NB4 (cell line): ENCODE data around the gene USP24.

Source experiments
- CTCF ChIP-seq: IDR thresholded peaks from one replicate; pipeline ENCODE4 v1.5.1; 2012; ENCODE audit warnings: low read depth, low read length
- MAX ChIP-seq: IDR thresholded peaks from 2 replicates; pipeline ENCODE4 v1.6.1; 2011; ENCODE audit warnings: low read depth, low read length
- MYC ChIP-seq: IDR thresholded peaks from 2 replicates; pipeline ENCODE4 v1.6.1; 2011; ENCODE audit warnings: low read depth, low read length
- POLR2A ChIP-seq: IDR thresholded peaks from 2 replicates; pipeline ENCODE4 v1.6.1; 2011; ENCODE audit warnings: mild to moderate bottlenecking; ENCODE audit not compliant: insufficient read length; ENCODE audit errors: extremely low read depth

- TF ChIP-seq CTCF (no peak), POLR2A (no peak), MYC (no peak), MAX (no peak)
Measured at GRCh38 chr1:55057270-55057955, 157.8 kb downstream of the USP24 start.
